Activated T-cell treated with anti-CD3 and anti-CD28 coated beads for 4 hours (primary cell): ENCODE results near the gene ZNF593.

Source experiments
- DNase-seq: peaks from one replicate; pipeline ENCODE4 v3.0.0-alpha.2; 2020

The ZNF593 gene

DNA sequence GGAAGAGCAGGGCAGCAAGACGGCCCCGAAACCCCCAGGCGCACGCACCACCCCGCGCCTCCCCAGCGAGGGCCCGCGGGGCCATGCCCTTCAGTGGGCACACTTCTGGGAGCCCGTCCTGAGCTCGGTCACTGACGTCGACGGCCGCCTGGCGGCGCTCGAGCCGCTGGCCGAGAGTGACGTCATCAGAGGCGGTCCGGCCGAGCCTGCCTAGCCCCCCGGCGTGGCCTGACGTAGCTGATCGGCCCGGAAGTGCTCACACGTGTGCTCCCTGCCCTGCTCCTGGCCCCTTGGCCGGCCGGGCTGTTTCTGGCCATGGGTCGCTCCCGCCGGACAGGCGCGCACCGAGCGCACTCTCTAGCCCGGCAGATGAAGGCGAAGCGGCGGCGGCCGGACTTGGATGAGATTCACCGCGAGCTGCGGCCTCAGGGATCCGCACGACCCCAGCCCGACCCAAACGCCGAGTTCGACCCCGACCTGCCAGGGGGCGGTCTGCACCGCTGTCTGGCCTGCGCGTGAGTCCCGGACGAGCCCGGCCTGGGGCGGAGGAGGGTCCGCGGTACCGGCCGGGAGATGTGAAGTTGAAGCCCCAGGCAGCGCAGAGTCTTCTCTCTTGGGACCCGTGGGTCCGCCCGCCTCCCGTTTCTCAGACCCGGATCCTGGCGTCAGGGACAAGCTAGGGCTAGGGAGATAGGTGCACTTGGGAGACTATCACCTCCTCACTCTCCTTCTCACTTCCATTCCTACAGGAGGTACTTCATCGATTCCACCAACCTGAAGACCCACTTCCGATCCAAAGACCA is at the start of gene ZNF593:
Gene ZNF593 (plus strand): TSS at position 240 of the 803 bp plus-strand sequence. CDS start 76 bp downstream, at position 316.
- peak; percentile 76 for DNase-seq

DNA sequence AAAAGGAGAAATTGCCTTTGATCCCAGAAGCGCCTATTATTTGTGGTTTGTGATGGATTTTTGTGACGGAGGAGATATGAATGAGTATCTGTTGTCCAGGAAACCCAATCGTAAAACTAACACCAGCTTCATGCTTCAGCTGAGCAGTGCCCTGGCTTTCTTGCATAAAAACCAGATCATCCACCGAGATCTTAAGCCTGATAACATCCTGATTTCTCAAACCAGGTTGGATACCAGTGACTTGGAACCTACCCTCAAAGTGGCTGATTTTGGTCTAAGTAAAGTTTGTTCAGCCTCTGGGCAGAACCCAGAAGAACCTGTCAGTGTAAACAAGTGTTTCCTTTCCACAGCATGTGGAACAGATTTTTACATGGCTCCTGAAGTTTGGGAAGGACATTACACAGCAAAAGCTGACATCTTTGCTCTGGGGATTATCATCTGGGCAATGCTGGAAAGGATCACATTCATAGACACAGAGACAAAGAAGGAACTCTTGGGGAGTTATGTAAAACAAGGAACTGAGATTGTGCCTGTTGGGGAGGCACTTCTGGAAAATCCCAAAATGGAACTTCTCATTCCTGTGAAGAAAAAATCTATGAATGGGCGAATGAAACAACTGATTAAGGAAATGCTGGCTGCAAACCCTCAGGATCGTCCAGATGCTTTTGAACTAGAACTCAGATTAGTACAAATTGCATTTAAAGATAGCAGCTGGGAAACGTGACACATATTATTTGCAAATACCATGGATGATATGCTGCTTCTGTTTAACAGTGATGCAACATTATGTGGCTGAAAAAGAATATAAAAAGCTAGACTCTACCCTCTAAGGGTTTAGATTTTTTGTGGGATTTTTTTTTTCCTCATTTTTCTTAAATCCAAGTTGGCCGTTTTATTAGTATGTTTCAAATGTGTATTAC is 47.6 kb upstream of the ZNF593 start:
- no peak for DNase-seq

DNA sequence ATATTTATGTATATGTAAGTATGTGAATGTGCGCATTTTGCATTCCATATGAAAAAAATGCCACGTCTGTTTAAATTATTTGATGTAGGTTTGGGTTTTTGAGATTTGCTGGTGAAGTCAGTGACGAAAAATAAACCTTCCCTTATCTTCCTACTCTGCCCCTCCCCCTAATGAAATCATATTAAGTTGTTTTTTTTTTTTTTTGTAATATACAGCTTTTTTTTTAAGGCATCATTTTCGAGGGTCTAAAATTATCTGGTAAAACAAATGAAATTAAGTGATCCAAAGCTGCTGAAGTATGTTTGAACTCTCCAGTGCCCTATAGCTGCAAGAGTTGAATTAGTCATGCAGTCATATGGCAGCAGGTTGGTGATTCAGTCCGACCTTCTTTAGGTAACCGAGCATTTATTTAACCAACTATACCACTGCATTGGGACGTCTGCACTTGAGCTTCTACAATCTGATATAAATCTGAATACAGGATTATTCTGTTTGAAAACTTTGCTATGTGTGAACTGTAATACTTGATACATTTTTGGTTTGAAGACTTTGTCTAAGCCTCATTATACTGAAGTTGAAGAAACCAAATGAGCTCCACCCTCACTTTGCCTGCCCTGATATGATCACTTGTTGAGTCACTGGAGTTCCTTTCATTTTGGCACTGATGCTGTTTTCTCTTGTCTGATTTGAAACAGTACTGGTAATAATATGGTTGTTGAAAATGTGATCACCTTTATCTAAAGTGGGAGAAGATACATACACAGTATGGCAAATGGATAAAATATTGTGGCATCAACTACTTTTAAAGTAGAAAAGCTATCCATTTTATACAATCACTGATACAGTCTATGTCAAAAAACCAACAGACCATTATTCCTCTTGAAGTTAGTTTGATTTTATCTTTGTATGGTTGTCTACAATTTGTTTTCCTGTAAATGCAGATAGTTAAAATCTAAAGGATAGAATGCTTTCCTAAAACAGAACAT is 46.4 kb upstream of the ZNF593 start:
- DNase-seq: no peak

DNA sequence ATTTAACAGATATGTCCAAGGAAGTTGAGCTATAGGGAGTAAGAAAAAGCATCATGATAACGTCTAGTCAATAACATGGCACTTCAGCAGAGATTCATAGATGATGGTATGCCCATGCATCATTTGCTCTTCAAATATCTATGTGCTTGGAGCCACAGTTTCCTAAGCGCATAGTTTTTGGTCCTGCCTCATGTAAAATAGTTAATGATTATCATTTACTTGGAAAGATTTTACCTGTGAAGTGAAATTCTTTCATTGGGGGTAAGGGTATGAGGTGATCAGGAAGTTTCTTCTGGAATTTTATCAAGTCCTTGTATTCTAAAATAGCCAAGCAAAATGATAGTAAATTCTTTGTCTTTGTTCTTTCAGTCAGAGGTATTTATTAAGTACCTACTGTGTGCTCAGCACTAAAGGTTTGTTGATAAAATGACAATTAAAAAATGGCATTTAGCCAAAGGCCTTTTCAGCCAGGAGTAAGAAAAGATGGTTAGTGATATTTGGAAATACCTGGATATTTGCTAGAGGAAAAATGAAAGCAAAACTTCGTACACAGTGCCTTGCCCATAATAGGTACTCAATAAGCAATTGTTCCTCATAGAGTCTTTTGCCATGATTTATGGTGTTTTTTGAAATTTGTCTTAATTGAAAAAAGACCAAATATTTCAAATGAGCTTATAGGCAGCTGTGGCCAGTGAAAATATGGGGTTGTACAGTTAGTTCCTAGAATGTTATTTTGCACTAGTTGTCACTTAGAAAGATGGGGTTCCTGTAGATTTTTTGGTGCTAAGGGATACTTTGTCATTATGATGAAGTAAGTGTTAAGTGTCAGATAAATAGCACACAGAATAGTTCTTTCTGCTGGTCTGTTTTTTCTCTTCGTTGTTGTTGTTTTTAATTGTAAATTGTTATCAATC is 45.0 kb upstream of the ZNF593 start:
- no peak for DNase-seq

DNA sequence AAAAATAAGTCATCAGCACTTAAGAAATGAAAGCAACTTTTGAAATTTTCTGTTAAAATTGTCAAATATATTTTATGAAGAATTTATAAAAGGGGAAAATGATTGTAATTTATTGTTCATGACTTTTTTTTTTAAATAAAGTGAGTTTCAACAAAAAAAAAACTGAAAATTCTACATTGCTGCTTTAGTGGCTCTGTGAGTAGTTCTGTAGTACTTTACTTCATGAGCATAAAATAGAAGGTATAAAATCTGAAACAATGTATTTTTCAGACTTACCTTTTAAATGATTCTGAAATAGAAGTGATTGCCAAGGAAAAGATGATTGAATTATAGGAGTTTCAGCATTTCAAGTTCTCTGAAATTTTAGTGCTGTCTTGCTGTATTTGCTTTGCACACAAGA is 44.3 kb upstream of the ZNF593 start:
- DNase-seq: no peak

DNA sequence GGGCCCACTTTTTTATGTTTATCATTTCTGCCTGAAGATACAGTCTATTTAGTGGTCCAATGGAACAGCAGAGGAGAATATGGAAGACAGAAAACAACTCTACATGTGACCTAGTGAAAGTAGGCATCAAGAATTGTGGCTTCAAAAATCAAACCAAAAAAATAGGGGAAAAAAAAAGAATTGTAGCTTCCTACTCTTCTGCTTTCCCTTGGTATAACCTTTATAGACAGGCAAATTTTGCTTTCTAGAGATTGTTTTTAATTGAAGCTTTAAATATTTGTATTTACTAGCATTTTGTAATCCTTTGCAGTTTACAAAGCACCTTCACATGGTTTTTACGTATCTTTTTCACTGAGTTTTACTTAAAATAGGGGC is 43.8 kb upstream of the ZNF593 start:
- DNase-seq: no peak

DNA sequence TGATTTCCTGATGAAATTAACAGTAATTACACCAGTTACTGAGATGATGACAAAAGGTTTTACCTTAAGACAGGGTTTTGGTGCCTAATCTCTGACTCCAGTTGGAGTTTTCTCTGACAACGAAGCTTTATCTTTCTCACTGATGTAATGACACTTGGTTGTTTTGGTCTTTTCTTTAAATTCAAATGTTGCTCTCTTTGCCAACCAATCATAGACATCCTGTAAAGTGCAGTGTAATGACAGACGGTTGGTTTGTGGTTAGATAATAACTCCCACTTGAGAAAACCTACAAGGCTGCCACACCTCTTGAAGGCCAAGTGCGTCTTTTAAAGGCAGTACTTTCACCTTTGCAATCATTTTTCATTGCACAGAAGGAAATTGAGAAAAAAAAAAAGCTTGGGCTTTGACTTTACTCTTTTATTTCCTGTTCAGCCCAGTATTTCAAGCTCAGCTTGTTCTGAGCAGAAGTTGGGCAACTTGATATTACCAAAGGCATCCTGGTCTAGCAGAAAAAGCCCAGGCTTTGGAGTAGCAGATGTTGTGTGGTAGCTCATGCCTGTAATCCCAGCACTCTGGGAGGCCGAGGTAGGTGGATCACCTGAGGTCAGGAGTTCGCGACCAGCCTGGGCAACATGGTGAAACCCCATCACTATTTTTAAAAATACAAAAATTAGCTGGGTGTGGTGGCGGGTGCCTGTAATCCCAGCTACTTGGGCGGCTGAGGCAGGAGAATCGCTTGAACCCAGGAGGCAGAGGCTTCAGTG is 43.2 kb upstream of the ZNF593 start:
- DNase-seq: peak; percentile 36

DNA sequence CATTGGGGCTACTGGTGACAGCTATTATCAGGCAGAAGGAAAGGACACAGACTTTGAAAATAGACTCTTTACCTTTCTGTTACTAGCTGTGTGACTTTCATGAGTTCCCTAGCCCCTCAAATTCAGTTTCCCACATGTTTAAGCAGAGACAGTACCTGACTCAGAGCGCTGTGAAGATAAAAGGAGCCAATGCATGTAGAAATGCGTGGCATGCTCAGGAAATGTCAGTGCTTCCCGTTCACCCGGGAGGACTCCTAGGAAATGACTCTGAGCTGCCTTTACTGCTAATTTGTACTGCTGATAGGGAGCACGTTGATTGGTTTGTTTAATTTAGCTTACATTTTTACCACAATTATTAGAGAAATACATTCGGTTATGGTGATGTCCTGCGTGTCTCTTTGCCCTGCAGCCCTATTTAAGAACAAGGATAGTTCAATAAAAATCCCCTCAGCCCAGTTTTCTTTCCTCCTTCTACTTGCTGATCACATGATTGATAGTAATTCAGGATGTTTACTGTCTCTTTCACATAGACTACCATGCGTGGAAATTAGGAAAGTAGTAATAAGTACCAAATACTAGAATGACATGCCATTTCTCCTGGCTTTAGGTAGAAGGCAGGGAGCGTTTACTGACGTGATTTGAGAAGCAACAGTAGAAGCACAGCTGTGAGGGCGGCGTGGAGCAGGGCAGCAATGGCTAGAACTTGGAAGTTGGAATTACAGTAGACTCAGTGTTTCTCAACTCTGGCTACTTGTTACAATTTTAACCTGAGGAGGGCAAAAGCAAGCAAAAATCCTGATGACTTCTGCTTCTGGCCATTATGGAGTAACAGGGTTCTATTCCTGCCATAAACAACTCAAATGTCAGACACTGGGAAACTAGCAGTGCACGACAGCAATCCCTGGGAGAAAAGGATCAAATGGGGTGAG is 42.2 kb upstream of the ZNF593 start:
- no peak for DNase-seq

DNA sequence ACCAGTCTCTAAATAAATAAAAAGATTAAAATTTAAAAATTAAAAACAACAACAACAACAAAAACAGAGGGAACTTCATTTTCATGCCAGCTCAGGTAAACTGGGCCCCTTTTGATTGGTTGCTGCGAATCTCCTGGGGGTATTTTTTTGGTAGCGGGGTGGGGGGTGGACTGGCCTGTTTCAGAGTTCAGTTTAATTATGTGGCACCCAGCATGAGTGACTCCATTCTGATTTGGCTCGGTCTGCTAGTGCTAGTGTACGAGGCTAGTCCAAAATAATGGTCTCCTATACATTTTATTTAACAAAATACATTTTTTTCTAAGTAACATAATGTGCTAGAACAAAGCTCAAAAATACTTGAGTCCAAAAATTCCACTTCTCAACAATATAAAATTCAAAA is 39.9 kb upstream of the ZNF593 start:
- no peak for DNase-seq

DNA sequence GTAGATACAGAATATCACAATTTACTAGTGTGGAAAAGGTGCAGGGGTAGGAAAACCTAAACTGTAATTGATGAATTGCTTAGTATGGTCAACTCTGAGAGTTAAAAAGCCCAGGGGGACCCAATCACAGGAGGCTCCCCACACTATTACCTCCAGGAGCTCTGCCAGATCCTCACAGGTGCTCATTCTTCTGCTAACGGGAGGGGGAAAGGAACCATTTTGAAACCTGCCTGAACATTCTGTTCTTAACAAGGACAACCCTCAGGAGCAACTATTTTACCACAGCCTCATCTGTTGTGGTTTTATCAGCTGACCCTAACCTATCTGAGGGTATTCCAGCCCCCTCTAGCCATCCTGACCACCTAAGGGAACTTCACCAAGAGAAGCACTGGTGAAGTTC is 39.0 kb upstream of the ZNF593 start:
- no peak for DNase-seq

DNA sequence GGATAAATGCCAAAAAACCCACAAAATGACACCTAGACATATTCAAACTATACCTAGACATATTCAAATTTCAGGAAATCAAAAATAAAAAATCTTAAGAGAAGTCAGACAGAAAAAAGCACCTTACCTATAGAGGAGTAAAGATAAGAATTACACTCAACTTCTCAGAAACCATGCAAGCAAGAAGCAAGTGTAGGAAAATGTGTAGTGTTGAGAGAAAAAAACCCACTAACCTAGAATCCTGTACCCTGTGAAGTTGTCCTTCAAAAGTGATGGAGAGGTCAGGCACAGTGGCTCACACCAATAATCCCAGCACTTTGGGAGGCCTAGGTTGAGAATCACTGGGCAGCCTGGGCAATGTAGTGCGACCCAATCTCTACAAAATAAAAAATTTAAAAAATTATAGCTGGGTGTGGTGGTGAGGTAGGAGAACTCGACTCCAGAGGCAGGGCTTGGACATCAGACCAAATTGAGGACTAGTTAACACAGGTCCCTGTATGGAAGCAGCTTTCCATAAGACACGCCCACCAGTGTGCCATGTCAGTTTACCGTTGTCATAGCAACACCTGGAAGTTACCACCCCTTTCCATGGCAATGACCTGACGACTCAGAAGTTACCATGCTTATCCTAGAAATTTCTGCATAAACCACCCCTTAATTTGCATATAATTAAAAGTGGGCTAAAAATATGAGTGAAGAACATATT is 37.4 kb upstream of the ZNF593 start:
- no peak for DNase-seq

DNA sequence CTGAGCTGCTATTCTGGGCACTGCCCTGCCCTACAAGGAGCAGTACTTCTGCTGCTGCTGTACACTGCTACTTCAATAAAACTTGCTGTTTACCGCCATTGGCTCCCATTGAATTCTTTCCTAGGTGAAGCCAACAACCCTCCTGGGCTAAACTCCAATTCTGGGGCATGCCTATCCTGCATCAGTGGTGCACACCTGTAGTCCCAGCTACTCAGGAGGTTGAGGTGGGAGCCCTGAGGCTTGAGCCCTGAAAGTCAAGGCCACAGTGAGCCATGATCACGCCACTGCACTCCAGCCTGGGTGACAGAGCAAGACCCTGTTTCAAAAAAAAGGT is 36.9 kb upstream of the ZNF593 start:
- DNase-seq: no peak

DNA sequence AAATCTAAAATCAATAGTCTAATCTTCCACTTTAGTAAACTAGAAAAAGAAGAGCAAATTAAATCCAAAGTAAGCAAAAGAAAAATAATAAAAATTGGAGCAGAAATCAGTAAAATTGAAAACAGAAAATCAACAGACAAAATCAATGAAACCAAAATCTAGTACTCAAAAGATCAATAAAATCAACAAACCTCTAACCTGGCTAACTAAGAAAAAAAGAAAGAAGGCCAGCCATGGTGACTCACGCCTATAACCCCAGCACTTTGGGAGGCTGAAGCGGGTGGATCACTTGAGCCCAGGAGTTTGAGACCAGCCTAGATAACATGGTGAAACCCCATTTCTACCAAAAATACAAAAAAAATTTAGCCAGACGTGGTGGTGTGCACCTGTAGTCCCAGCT is 35.2 kb upstream of the ZNF593 start:
- DNase-seq: no peak

DNA sequence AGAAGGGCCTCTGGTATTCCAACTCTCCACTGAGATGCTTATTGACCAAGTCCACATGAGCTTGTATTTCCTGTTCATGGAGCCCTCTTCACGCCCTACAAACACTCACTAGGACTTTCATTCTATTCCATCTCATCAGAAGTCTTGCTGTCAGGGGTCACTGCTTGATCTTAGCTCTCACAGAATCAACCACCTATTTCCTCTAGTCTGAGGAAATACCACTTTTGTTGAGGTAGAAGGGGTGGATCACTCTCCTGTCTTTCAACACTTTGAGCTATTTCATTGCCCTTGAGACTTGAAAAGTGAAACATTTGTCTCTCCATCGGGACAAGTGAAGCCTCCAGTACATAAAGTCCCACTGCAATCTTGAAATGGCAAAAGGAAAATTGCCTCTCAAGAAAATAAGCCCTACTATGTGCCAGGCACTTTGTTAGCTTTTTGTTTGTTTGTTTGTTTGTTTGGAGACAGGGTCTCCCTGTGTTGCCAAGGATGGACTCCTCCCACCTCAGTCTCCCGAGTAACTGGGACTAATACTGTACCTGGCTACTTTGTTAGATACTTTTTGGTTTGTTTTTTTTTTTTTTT is 30.6 kb upstream of the ZNF593 start:
- no peak for DNase-seq

DNA sequence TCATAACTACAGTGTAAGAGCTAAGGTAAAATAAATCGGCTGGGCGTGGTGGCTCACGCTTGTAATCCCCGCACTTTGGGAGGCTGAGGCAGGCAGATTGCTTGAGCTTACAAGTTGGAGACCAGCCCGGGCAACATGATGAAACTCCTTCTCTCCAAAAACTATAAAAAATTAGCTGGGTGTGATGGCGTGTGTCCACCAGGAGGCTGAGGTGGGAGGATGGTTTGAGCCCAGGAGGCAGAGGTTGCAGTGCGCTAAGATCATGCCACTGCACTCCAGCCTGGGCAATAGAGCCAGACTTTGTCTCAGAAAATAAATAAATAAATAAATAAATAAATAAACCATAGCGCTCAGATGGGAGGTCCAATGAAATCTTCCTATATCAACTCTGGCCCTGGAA is 27.5 kb upstream of the ZNF593 start:
- DNase-seq: no peak

DNA sequence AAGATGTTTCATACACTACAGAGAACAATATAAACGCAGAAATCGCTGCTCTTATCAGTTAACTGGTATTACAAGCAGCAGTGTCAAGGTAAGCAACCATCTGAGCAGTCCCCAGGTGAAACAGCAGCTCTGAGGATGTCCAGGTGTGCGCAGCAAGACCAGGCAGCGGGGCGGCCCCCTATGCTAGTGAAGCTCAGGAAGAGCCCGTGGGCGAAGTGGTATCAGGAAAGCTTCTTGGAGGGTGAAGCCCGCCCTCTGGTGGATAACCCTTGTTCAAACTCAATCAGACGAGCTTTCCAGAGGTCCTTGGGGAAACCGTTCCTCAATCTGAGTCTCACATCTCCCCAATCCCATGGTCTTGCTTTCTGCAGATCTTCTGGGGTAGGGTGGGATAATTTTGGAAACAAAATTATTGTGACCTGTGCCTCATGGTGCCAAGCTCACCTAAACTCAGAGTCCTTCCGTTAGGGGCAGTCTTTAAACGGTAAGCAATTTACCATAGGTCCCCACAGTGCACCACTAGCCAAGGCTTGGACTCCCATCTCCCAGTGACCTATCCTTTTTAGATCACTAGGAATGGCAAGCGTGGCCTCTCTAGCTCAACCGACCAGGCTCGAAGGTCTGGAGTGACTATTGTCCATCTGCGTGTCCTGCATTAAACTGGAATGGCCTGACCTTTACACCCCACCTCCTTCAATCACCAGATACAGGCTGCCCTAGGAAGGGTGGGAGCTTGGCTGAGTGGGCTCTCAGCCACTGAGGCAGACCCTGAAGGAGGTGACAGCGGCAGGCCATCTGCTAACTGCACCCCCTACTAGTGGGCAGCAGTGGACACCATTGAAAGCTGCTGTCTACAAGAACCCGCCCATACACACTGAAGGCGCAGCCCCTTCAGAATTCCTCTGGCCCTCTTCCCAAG is 24.4 kb upstream of the ZNF593 start:
- DNase-seq: peak; percentile 62

DNA sequence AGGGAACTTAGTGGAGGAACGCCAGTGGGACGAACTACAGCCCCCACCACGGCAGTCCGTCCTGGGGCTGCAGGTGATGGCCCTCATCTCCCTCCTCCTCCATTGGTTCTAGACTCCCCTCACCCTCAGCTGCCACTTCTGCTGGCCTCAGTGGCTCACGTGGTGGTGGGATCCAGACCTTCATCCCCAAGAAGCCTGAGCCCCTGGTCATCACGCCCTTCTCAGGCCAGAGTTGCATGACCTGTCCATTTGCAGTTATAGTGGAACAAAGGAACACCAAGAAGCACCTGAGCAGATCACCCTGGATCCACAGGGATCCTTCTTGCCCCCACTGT is 23.8 kb upstream of the ZNF593 start:
- DNase-seq: no peak

DNA sequence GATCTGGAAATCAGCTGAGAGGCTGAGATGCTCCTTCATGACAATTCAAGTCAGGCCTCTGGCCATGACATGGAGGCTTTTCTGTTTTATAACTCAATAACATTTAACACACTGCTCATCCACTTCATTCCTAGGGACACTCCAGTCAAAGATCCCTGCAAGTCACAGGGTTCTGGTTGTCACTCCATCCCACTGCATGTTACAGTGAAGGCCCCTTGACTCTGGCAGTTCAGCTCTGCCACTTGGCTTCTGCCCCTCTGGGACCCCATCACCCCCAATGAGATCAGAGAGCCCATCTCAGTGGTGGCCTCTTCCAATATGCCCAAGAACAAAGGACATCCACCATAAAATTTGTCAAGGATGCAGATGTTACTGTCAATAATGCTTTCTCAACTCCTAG is 20.8 kb upstream of the ZNF593 start:
- no peak for DNase-seq
